Right forelimb (tissue), 1 donor: ENCODE data around the gene ELMO1.

ENCODE experiments used
- DNase-seq: peaks from one replicate; pipeline ENCODE4 v3.0.0-alpha.2; 2018

The ELMO1 gene

GRCh38 chr7:37037286-37037685, 411.4 kb downstream of the ELMO1 start:
- no peak for DNase-seq

- DNase-seq = no peak
Measured at GRCh38 chr7:37035631-37036030, 413.0 kb downstream of the ELMO1 start.

DNA sequence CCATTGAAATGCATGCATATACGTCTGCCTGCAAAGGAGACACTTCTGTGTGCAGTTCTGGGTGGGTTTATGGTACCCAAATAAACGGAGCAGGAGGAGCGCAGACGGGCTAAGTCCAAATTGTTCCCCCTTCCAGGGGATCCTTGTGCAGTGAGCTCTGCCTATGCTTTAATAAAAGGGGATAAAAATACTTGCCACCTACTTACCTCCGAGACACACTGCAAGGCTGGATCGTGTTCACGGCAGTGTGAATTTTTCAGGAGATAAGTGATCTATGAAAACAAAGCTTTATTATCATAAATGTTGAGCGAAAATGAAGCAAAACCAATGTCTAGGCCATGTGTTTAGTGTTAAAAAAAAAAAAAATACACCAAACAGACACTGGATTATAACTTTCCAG, 415.5 kb downstream of the ELMO1 start:
- no peak for DNase-seq

- no peak for DNase-seq
Measured at GRCh38 chr7:37032258-37032601, 416.4 kb downstream of the ELMO1 start.

GRCh38 chr7:37031571-37032257, 416.9 kb downstream of the ELMO1 start:
- peak; percentile 46 for DNase-seq

GRCh38 chr7:37028909-37029440, 419.7 kb downstream of the ELMO1 start:
- DNase-seq = no peak

DNA sequence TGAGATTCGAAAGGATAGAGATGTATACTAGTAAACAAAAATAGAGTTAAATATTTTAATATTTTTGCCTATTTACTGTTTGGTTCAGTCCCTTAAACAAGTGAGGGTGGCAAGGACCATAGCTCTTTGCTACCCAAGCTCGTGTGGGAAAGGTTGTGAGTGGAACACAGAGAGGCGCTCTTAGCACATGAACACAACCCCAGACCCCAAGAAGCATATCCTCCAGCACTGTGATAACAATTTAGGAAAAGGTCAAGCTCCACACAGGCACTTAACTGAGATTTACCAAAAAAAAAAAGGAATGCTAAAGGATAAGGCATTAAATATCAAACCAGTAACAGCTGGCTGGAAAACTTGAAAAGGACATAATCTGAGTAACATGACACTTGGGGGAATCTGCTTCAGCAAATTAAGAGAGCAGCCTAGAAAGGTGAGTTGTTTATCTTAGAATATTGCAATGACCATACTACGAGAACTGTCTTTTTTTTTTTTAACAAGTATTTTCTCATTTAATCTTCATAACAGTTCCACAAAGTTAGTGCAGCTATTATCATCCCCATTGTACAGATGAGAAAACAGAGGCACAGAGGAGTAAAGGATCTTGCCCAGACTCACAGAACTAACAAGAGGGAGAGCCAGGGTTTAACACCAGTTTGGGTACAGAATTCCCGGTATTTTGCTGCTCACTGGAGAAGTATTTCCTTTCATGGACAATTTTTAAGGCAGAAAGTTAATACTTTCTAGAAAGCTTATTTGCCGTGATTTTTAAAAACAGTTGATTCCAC, 420.9 kb downstream of the ELMO1 start:
- DNase-seq = no peak

DNA sequence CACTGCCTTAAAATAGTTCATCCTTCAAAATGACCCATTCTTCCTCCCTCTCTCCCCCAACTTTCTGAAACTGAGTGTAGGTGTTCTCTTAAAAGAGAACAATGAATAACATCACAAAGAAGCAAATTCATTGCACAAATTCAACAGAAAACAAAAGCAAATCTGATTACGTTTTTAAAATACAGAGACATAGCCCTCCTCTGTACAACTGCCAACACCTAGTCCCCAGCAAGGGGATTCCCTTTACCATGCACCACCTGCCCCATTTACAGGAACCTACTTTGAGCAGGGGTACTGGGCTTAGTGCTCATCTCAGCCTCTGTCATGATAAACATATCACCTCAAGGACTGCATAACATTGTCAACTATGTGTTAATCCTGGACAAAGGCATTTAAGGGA, 421.6 kb downstream of the ELMO1 start:
- DNase-seq = no peak

DNA sequence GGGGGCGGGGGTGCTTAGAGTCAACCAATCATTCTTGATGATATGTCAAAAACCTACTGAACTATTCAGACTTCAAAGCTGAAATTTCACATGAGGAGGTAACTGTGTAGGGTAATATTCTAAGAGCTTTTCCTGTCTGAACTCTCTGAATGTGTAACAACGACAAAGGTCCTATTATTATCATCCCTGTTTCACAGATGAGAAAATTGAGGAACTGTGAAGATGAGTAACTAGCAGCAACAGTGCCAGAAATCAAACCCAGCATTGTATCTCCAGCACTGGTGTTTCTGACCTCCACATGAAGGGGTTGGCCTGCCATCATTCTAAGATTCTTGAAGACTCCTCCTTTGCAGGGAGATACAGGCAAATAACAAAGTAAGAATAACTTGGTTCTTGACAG, 429.7 kb downstream of the ELMO1 start:
- no peak for DNase-seq

DNA sequence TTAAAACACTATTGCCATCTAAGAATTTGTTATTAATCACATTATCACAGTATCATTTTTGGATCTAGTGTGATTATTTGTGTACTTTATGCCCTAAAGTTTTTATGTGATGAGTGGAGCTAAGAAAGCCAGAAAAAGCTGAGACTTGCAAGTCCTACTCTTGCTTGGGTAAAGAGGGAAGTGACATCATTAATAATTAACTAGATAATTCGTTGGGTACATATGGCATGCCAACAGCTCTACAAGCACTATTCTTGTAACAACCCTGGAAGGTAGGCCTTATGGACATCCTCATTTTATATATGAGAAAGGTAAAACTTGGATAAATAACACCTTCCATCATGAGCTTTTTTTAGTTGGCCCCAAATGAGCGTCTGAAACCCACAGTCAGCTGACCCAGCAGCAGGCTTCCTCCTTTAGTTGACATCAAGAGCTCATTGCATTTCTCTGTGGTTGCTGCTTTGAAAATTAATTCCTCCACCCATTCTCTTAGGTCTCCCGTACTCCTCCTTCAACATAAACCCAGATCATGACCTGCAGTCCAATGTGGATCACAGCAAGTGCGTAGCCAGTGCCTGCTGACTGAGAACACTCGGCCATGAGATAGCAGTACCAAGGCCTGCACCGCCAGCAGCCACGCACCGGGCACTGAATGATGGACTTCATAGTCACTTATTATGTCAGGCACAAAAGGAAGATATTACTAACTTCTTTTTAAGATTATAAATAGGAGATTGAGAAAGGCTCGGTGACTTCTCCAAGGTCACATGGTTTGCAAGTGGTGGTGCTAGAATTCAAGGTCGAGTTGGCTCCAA, 432.4 kb downstream of the ELMO1 start:
- DNase-seq = no peak

GRCh38 chr7:37015353-37016034, 433.2 kb downstream of the ELMO1 start:
- no peak for DNase-seq

DNA sequence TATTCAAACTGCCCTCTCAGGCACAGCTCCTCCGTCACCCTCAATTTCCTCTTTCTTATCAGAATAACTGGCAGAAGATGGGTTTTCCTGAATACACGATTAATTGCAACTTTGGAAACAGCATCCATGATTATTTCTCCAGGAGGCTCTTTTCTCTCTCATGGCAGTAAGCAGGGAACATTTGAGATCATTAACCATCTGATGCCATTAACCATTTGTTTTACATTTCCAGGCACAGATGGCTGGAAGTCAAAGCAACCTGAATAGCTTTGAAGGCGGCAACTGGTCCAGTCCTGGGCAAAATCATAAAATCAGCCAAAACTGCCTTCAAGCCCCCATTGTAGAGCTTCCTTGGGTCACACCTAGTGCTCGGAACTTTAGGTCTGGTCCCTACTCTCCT, 434.9 kb downstream of the ELMO1 start:
- DNase-seq = no peak

GRCh38 chr7:37011151-37011890, 437.3 kb downstream of the ELMO1 start:
- DNase-seq = no peak

DNA sequence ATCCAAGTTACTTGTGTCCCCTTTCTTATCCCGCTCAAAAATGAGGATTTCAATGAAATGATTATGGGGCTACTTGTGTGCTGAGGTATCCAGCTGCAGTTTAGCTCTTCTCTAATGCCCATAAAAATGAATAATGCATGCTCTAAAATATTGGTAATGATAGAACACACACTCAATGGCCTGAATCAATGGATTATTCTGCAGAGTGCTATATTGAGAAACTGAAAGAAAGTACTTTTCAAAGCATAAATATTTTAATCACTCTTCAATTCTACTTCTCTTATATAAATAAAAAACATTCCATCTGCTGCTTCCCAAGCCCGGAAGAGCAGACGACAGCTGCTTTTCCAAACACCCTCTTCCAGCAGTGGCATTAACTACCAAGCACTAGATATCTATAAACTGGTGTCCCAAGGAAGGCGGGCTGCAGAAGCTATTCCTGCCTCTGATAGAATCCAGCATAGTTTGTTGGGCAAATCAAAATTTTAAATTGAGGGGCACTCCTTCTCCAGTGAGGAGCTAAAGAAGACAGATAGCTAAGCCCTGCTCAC, 439.5 kb downstream of the ELMO1 start:
- DNase-seq = no peak

- no peak for DNase-seq
Measured at GRCh38 chr7:37007691-37008090, 441.0 kb downstream of the ELMO1 start.

- no peak for DNase-seq
Measured at GRCh38 chr7:37007268-37007667, 441.4 kb downstream of the ELMO1 start.

DNA sequence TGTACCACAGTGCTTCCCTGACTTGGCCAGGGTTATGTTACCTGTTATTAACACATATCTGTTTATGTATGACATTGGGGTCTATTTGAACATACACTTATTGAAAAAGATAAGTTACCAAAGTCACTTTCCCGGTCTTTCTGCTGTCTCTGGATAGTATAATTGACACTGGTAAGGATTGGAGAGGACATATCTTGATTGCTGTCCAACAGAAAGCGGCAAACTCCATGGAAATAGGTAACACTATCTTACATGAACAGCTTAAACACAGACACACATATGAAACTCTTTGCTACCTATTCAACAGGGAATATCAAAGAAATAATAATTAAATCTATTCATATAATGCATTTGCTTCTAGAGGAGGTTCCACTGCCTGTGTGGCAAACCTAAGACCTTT, 441.9 kb downstream of the ELMO1 start:
- DNase-seq = no peak

DNA sequence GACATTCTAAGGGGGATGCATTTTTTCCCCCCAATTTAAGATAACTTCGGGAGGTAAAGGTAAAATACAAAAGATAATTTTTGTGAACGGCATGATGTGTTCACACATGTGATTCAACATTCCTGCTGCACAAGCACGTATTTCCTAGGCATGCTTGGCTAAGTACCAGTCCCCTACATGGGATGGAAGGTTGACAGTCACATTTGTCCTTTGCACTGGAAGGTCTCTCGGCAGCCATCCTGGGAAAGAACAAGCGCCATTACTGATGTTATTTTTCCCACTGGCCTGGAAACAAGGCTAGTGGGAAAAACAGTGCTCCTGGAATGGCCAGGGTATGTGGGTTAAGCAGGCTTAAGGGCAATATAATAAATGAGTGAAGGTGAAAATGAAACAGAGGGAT, 448.2 kb downstream of the ELMO1 start:
- no peak for DNase-seq

- DNase-seq = no peak
Measured at GRCh38 chr7:36999626-37000485, 448.8 kb downstream of the ELMO1 start.

- DNase-seq = no peak
Measured at GRCh38 chr7:36995776-36996175, 452.9 kb downstream of the ELMO1 start.
